ENCODE measurements around the gene LY6G5C.
"Not testable (repeated sequence)": the region's sequence is repeated elsewhere in the genome, so short reads cannot be mapped to it uniquely, and the experiment has no call there.

LY6G5C gene

DNA sequence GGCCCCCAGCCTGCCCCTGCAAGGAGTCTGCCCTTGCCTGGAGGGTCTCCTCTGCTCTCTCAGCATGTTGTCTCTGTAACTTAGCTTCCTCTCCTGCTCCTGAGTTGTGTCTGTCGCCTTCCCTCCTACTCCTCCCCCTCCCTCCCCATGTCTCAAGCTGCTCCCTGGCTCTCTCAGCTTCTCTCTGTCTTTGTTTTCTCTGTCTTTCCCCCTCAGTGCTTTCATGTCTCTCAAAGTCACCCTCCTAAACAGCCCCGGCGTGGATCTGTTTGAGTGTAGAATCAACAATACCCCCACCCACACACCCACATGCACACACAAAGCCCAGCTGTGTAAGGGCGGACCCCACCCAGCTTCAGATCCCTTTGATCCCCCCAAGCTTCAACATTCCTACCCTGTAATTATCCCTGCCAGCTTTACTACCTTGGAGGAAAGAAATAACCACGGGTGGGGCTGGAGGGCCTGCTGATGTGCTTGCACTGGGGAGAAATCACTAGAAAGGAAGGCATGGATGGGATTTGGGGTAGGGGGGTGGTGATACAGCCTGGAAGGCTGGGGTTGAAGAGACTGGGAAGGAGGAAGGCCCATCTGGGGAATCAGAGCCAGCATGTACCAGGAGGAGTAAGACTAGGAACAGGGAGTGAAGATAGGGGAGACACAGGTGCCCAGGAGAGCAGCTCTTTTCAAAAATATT lies 33.3 kb upstream of the LY6G5C start:
- DNase-seq, result no peak

DNA sequence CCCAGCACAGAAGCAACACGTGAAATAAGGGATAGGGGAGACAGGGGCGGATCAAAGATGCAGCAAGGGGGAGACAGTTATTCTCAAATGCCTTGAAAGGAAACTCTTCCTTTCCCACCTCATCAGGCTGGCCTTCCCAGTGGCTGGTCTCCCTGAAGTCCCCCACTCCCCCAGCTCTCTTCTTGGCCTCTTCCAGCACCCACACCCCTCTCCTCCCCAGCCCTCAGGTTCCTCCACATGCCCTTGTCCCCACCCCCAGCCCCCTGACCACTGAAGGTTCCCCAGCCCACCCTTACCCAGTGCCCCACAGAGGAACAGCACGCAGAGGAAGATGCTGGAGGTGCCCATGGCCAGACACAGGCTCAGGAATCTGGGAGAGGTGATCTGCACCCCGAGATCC lies 32.6 kb upstream of the LY6G5C start:
- DNase-seq, result no peak

GRCh38 chr6:31712296-31712695 lies 31.4 kb upstream of the LY6G5C start:
- DNase-seq, result no peak

- DNase-seq, result no peak
These were observed 30.4 kb upstream of the LY6G5C start for GRCh38 chr6:31711233-31711632.

GRCh38 chr6:31710523-31711219 lies 29.8 kb upstream of the LY6G5C start:
- DNase-seq, result no peak

- DNase-seq, result not testable (repeated sequence)
These were observed 28.3 kb upstream of the LY6G5C start for GRCh38 chr6:31709157-31709556.

DNA sequence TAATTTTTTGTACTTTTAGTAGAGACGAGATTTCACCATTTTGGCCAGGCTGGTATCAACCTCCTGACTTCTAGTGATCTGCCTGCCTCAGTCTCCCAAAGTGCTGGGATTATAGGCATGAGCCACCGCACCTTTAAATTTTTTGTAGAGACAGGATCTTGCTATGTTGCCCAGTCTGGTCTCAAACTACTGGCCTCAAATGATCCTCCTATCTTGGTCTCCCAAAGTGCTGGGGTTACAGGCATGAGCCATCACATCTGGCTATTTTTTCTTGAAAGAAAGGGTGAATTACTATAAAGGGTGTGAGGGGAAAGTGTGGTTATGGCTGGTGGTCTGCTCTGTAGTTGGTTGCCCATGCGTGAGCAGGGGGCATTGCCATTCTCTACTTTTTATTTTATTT lies 27.4 kb upstream of the LY6G5C start:
- no peak for DNase-seq

GRCh38 chr6:31707701-31708100 lies 26.8 kb upstream of the LY6G5C start:
- no peak for DNase-seq

- DNase-seq, result no peak
These were observed 25.7 kb upstream of the LY6G5C start, which contains the start of gene LY6G6F for GRCh38 chr6:31706599-31706998. Gene LY6G6F, plus strand, starts transcription at chr6:31706866. Its CDS starts 41 bp downstream, at chr6:31706907.

DNA sequence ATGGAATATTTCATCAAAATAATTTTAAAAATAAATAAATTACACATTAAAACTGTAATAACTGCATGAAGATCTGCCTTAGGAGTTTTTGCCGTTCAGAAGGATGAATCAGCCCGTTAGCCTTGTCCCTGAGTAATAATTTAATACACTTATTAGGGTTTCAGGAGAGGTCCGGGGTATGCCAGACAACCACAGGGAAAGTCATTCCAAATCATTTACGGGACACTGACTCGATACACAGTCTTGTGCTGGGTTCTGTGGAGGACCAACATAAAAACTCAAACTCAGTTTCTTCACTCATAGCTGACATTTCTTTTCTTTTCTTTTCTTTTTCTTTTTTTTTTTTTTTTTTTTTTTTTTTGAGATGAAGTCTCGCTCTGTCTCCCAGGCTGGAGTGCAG lies 25.1 kb upstream of the LY6G5C start:
- DNase-seq, result no peak

- DNase-seq, result peak; percentile 96
These were observed 22.2 kb upstream of the LY6G5C start, which contains the start of gene ABHD16A for GRCh38 chr6:31702819-31703716. Gene ABHD16A, minus strand, starts transcription at chr6:31703324. Its CDS starts 43 bp downstream, at chr6:31703281.

DNA sequence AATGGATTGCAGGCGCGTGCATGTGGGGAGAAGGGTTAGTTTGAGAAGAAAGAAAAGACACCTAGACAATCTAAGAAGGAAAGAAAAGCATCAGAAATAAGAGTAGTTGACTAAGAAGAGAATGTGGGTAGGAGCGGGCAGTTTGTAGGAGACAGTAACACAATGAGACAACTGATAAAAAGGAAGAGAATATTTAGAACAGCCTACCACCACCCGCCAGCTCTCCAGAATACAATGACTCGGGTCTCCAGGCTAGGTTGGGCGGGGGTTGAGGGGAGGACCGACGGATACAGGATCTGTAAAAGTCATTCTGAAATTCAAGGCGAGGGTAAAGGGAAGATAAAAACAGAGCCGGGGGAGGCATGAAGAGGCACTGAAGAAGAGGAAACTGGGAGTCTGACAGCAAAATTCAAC lies 21.5 kb upstream of the LY6G5C start:
- DNase-seq, result peak; percentile 63

DNA sequence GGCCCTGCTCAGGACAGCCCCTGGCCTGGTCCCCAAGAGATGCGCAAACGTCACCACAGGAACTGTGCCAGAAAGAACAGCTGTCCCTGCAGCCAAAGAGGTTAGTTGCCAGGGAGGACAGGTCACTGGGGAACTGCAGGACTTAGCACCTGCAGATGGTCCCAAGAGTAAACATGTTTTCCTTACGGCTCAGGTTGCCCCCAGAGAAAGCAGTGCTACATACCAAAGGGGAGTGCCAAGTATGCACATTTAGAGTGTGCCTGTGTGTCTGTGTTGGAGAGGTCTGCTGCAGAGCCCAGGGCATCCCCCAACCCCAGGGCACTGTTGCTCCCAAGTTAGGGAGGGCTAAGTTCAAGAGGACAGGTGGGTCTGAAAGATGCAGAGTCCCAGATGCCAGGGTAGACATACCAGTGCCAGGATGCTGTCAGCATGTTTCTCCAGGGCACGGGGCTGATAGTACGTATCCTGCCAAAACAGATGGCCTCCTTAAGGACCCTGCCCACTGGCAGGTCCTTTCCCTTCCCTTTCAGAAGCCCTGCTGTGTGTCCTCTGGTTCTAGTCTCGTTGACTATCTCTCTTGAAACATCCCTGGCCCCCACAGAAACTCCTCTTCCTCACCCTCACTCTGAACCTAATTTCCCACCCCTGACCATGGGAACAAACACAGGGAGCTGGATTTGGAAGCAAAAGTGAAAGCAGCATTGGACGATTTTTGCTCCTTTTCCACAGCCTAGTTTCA lies 21.0 kb upstream of the LY6G5C start:
- no peak for DNase-seq

- DNase-seq, result no peak
These were observed 20.0 kb upstream of the LY6G5C start for GRCh38 chr6:31700740-31701401.

DNA sequence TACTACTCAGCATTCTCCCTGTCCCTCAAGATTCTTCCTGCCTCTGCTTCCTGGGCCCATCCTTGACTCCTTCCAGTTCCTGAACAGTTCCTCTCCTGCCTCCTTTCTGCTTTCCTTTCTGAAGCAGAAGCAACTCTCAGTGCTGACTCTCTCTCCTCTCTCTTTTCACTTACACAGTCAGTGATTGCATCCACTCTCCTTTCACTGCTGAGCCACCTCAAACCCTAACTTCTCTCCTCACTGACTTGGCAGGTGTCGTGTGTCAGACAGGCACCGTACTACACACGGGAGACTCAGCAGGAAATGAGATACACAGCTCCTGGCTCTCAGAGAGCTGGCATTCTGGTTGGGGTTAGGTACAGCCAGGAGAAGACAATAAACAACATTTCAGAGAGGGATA lies 16.7 kb upstream of the LY6G5C start:
- DNase-seq, result no peak

DNA sequence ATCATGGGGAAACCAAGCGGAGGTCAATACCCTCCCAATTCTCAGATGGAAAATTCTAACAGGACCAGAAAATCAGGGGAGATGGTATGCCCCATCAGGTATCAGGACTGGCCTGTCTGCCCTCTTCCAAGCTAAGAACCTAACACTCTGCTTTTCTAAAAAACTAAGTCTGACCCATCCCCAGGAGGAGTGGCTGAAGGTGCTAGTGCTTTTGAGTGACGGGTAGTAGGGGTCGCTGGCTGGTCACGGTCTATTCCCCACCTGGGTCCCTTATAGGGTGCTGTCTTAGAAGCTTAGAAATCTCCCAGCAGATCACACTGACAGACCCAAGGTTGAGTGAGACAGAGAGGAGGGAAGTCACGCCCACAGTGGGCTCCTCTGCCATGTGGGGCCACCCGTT lies 12.7 kb upstream of the LY6G5C start:
- DNase-seq, result no peak

GRCh38 chr6:31692886-31693285 lies 12.0 kb upstream of the LY6G5C start:
- DNase-seq, result no peak

DNA sequence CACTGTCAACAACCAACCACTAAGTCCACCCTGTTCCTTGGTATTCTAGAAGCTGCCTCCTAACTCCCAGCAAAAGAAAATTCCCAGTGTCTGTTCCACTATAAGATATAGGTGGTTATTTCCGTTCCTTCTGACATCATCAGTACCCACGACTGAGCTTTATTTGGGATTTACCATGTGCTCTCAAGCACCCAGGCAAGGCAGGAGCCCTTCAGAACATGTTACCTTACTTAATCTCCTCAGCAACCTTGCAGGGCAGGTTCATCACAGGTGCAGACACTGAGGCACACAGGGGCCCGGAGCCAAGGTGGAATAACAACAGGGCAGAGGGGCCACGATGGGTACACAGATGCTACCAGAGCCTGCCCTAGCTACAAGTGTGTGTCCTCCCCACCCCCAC lies 11.5 kb upstream of the LY6G5C start:
- DNase-seq, result no peak

GRCh38 chr6:31691564-31692108 lies 10.8 kb upstream of the LY6G5C start:
- DNase-seq, result no peak

DNA sequence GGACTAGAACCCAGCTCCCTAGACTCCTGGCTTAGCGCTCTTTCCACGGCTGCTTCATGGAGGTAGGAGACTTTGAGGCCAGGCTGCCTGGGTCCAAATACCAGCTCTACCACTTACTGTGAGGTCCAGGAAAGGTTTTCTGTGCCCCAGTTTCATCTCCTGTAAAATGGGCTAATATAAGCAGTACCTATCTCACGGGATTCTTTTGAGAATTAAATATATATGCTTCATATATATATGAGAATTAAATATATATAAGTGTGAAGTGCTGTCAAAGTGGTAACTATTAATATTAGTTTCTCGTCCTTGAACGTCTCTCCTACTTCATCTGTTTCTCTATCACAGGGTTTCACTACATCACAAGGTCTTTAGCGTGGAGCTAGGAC lies 10.2 kb upstream of the LY6G5C start:
- no peak for DNase-seq

GRCh38 chr6:31690231-31691077 lies 9.6 kb upstream of the LY6G5C start:
- no peak for DNase-seq
